NCI-H1930 (cell line): ENCODE data around the gene TBXAS1.

ENCODE experiments used
- DNase-seq, 2 experiments: peaks; one replicate each; lab custom pipeline; 2025; lab: John Stamatoyannopoulos, UW

TBXAS1 gene

GRCh38 chr7:139946533-139946932 lies 117.5 kb downstream of the TBXAS1 start:
- no peak for DNase-seq

- no peak for DNase-seq
These were observed 118.0 kb downstream of the TBXAS1 start for GRCh38 chr7:139947021-139947420.

GRCh38 chr7:139948167-139948566 lies 119.1 kb downstream of the TBXAS1 start:
- DNase-seq, result no peak

GRCh38 chr7:139948587-139949335 lies 119.7 kb downstream of the TBXAS1 start:
- DNase-seq, result no peak

GRCh38 chr7:139949629-139950028 lies 120.6 kb downstream of the TBXAS1 start:
- DNase-seq, result no peak

- no peak for DNase-seq
These were observed 121.9 kb downstream of the TBXAS1 start for GRCh38 chr7:139950881-139951525.

- DNase-seq, result no peak
These were observed 124.2 kb downstream of the TBXAS1 start for GRCh38 chr7:139953229-139953628.

- no peak for DNase-seq
These were observed 126.2 kb downstream of the TBXAS1 start for GRCh38 chr7:139955109-139955820.

- no peak for DNase-seq
These were observed 129.7 kb downstream of the TBXAS1 start for GRCh38 chr7:139958599-139959284.

- no peak for DNase-seq
These were observed 130.2 kb downstream of the TBXAS1 start for GRCh38 chr7:139959285-139959628.

GRCh38 chr7:139959718-139960117 lies 130.7 kb downstream of the TBXAS1 start:
- DNase-seq, result no peak

- no peak for DNase-seq
These were observed 131.1 kb downstream of the TBXAS1 start for GRCh38 chr7:139960157-139960556.

GRCh38 chr7:139965942-139966628 lies 137.0 kb downstream of the TBXAS1 start:
- DNase-seq, result no peak

GRCh38 chr7:139966949-139967348 lies 137.9 kb downstream of the TBXAS1 start:
- DNase-seq, result no peak

- no peak for DNase-seq
These were observed 139.9 kb downstream of the TBXAS1 start for GRCh38 chr7:139968931-139969330.

GRCh38 chr7:139972029-139972428 lies 143.0 kb downstream of the TBXAS1 start:
- no peak for DNase-seq

- no peak for DNase-seq
These were observed 144.3 kb downstream of the TBXAS1 start for GRCh38 chr7:139973101-139974050.

- DNase-seq, result no peak
These were observed 145.2 kb downstream of the TBXAS1 start for GRCh38 chr7:139974179-139974811.

GRCh38 chr7:139976055-139976837 lies 147.2 kb downstream of the TBXAS1 start:
- no peak for DNase-seq
